PC-9 (cell line): Measurements from ENCODE around the gene ASXL1.

Experiments
- CTCF ChIP-seq: fragments of 200-600 bp; sonication (generic); conservative IDR thresholded peaks from 2 replicates; pipeline ENCODE4 v1.6.1; 2017; ENCODE audit warnings: mixed run types, antibody characterized with exemption, mild to moderate bottlenecking, moderate library complexity
- EZH2 ChIP-seq: fragments of 200-600 bp; sonication (generic); IDR thresholded peaks from 2 replicates; pipeline ENCODE4 v1.8.0; 2017; ENCODE audit warnings: antibody characterized with exemption, low read depth

DNA sequence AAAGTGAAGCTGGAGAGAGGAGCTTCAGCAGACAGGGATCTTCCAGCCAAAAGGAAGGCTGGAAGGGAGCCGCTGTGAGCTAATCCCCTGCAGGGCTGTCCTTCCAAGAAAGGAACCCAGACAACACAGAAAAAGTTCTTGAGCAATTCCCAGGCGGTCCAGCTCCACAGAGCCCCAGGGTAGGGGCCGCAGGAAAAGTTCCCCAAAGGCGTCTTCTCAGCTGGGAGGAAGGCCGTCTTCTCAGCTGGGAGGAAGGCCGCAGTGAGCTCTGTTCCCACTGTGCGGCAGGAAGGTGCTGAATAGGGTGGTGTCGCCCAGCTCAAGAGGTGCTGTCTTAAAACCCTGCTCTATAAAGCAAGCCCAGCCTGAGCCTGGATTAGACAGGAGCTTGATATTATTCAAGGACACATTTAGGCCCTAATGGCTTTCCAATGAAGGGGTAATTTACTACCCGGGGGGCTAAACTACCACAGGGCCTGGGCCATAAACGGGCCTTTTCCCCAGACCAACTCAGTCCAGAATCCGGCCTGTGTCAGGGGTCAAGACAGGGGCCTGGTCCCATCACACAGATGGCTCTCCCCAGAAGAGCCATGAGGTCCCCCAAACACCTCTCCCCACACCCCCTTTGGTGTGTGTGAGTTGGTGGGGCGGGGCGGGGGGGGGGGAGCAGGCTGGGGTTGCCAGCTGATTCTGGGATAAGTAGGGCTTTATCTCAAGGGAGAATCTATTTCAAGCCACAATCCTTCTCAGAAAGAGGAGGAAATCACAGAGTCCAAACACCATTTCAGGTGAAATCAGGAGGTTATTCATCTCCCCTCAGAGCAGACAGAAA lies 123.4 kb downstream of the ASXL1 start:
- no peak for TF ChIP-seq CTCF
- TF ChIP-seq EZH2 = no peak
